ENCODE measurements around the gene DTD1.

DTD1 gene

DNA sequence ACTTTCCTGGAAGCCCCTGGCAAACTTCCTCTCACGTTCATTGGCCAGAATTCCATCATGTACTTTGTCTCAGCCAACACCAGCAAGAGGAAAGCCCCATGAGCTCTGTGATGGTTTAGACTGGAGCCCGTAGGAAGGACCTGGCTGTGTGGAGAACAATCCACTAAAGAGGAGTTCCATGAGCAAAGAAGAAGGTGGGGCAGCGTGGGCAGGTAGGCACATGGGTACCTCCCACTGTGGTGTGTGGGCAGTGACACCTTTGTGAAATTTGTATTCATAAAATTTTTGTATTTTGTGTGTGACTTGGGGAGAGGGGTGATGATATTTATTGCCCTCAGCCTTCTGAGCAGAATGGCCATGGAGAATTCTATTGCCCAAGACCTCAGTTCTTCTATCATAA is 136.2 kb downstream of the DTD1 start:
- TF ChIP-seq, protein P1, sequence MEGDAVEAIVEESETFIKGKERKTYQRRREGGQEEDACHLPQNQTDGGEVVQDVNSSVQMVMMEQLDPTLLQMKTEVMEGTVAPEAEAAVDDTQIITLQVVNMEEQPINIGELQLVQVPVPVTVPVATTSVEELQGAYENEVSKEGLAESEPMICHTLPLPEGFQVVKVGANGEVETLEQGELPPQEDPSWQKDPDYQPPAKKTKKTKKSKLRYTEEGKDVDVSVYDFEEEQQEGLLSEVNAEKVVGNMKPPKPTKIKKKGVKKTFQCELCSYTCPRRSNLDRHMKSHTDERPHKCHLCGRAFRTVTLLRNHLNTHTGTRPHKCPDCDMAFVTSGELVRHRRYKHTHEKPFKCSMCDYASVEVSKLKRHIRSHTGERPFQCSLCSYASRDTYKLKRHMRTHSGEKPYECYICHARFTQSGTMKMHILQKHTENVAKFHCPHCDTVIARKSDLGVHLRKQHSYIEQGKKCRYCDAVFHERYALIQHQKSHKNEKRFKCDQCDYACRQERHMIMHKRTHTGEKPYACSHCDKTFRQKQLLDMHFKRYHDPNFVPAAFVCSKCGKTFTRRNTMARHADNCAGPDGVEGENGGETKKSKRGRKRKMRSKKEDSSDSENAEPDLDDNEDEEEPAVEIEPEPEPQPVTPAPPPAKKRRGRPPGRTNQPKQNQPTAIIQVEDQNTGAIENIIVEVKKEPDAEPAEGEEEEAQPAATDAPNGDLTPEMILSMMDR (IDR thresholded peaks at IDR 0.05; ENCODE audit: insufficient read depth, low read depth, low read length, missing control alignments), result no peak
- no peak for DNase-seq (ENCODE audit: low read depth)

DNA sequence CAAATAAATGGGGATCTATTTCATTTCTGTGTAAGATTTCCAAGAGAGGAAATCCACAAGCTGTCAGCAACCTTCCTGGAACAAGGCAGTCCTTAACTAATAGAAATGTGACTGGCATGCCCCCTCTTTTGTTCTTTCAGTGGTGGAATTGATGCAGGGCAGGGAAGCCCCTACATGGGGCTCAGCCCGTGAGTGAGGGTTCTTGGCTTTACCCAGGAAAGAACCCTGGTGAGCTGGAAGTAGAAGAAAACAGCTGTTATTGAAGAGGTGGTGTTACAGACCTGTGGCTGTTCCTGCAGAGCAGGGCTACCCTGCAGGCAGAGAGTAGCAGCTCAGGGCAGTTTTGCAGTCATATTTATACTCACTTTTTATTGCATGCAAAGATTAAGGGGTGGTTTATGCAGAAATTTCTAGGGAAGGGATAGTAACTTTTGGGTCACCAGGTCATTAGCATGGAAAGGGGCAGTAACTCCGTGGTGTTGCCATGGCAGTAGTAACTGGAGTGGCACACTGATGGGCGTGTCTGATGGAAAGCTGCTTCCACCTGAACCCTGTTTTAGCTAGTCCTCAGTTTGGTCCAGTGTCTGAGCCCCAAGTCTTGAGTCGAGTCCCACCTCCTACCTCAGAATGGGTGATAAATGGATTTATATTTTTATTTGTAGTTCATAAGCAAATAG is 137.1 kb downstream of the DTD1 start:
- TF ChIP-seq, protein P1 (IDR thresholded peaks at IDR 0.05; ENCODE audit: insufficient read depth, low read depth, low read length, missing control alignments), result no peak
- no peak overlapping the region for H3K4me3 ChIP-seq (ENCODE audit: low read length)
- DNase-seq (ENCODE audit: low read depth), result no peak

More for the DNA sequence above, 136.2 kb downstream of the DTD1 start:
- H3K4me3 ChIP-seq (ENCODE audit: low read length), result no peak overlapping the region

DNA sequence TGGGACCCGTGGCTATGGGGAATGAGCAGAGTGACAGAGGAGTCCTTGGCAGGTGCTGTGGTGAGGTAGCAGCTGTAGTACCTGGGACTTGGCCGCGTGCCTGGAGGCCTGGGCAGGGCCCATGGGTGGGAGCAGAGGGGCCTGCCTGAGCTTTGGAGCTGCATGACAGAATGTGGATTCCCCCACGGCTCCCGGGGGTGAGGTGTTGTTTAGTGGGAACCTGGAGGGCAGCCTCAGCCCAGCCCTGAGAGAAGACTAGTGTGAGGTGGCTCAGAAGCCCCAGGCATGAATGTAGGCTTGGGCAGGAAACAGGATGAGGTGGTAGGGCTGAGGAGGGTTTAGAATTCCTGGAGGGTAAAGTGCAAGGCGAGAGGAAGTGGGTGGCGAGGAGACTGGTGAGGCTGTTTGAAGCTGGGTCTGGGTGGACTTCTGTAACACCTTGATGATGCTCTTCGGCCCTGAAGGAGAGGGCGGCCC is 139.2 kb downstream of the DTD1 start:
- DNase-seq (ENCODE audit: low read depth), result peak; percentile 19
- H3K4me3 ChIP-seq (ENCODE audit: low read length), result no peak overlapping the region
- TF ChIP-seq, protein P1 (IDR thresholded peaks at IDR 0.05; ENCODE audit: insufficient read depth, low read depth, low read length, missing control alignments), result no peak

DNA sequence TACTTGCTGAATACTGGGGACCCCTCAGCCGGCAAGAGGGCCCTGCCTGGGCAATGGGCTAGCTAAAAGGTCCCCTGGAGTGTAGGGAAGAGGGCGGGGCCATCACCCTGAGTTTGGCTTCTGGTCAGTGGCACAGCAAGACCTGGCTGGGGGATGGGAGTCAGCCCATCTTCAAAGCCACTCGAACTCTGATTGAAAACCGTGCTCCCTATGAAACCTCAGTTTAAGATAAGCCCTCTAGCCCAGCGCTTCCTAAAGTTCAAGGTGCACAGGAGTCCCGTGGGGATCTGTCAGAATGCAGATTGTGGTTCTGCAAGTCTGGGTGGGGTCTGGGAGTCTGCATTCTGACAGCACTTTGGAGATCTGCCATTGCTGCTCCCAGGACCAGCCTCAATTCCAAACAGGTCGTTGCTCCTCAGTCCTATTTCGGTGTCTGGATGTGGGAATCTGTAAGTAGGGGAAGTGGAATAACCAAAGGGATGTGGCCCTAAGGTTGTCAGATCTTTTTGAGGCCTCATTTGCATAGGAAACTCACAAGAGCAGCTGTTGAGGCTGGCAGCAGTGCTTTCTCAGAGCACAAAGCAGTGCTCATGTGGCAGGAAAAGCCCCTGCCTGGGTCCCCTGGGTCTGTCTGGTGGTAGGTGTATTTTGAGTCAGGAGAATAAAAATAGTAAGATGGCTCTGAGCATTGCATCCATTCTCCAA is 140.5 kb downstream of the DTD1 start:
- no peak for DNase-seq (ENCODE audit: low read depth)
- TF ChIP-seq, protein P1 (IDR thresholded peaks at IDR 0.05; ENCODE audit: insufficient read depth, low read depth, low read length, missing control alignments), result no peak
- no peak overlapping the region for H3K4me3 ChIP-seq (ENCODE audit: low read length)

DNA sequence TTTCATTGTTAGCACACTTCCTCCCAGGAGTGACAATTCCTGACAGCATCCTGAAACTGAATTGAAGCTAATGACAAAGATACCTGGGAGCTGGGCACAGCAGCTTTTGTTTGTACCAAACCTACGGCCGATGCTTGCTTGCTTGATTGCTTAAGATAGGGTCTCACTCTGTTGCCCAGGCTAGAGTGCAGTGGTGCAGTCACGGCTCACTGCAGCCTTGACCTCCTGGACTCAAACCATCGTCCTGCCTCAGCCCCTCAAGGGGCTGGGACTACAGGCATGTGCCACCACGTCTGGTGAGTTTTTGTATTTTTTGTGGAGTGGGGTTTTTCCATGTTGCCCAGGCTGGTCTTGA is 141.0 kb downstream of the DTD1 start:
- TF ChIP-seq, protein P1 (IDR thresholded peaks at IDR 0.05; ENCODE audit: insufficient read depth, low read depth, low read length, missing control alignments), result no peak
- no peak overlapping the region for H3K4me3 ChIP-seq (ENCODE audit: low read length)
- no peak for DNase-seq (ENCODE audit: low read depth)

DNA sequence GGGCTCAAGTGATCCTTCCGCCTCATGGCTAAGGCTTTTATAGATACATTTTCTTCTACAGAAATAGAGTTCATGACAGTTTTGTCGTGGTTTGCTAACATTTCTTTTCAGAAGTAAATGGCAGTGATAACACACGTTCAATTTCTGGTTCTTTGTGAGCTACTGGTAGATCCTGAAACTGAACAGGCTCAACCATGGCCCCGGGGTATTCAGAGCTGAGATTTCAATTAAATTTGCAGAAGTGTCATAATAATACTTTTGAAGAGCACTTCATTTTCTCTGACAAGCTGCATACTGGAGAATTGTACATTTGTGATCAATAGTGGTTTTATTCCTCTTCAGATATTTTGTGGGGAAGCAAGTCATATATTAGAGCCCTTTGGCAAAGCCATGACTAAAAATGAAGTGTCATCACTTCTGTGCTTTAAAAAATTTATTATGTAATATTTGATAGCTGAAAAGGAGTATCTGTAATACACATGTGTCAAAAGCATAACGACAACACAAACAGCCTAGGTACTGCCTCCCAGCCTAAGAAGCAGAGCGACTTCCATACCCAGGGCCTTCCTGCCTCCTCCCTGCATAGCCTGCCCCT is 141.5 kb downstream of the DTD1 start:
- TF ChIP-seq, protein P1 (IDR thresholded peaks at IDR 0.05; ENCODE audit: insufficient read depth, low read depth, low read length, missing control alignments), result no peak
- no peak for DNase-seq (ENCODE audit: low read depth)
- H3K4me3 ChIP-seq (ENCODE audit: low read length), result no peak overlapping the region
